ENCODE results near the gene SETD2.

GRCh38 chr3:47028146-47028545, 135.8 kb downstream of the SETD2 start:
- TF ChIP-seq CTCF (IDR thresholded peaks at IDR 0.05 in 8 of 11, conservative IDR thresholded peaks at IDR 0.05 in 3 of 11) (no peak), POLR2A (IDR thresholded peaks at IDR 0.05) (no peak), POLR2AphosphoS5 (IDR thresholded peaks at IDR 0.05) (no peak)
